Measurements from ENCODE around the gene SHROOM1.

Gene SHROOM1

GRCh38 chr5:132775476-132775961, 54.9 kb downstream of the SHROOM1 start:
- DNase-seq, result no peak

GRCh38 chr5:132774896-132775295, 55.6 kb downstream of the SHROOM1 start:
- no peak for DNase-seq

GRCh38 chr5:132774406-132774805, 56.0 kb downstream of the SHROOM1 start:
- no peak for DNase-seq

GRCh38 chr5:132773601-132774355, 56.7 kb downstream of the SHROOM1 start:
- no peak for DNase-seq

- no peak for DNase-seq
Measured at GRCh38 chr5:132773114-132773513, 57.3 kb downstream of the SHROOM1 start.

- DNase-seq, result no peak
Measured at GRCh38 chr5:132772291-132773070, 58.0 kb downstream of the SHROOM1 start.
